HFF-Myc (cell line): ENCODE data around the gene KCNS1.

Experiments used
- DNase-seq: peaks from one replicate; pipeline ENCODE4 v3.0.0-alpha.2; 2011; ENCODE audit warnings: low read depth; ENCODE audit errors: extremely low read depth
- H3K4me3 ChIP-seq: replicated peaks from 2 replicates; pipeline ENCODE4 v1.5.1; 2011; ENCODE audit warnings: low read depth, mild to moderate bottlenecking, control low read depth, low read length
- TF ChIP-seq, protein P1 (sequence below): IDR thresholded peaks from 2 replicates; pipeline ENCODE4 v1.5.1; 2012; ENCODE audit warnings: mild to moderate bottlenecking, low read depth, low read length, control low read depth; ENCODE audit errors: missing control alignments

Gene KCNS1

DNA sequence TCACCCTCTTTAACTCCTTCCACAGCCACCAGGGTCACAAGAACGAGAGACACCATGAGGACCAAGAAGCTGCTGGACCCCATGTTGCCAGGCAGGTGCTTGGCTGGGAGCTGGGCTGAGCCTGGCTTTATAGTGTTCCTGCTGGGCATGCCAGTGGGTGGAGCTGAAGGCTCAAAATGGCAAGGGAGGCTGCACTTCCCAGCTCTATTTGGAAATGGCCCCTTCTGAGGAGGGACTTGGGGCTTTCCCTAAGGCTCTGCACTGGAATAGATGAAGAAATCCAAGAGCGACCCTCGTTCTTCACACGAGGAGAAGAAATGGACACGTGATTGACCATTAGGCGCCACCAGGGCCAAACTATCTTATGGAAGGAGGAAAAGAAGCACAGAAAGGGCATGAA lies 23.4 kb upstream of the KCNS1 start, which contains the start of gene WFDC12:
Gene WFDC12 (minus strand): TSS at position 101 of the 400 bp plus-strand sequence. CDS start 18 bp downstream, at position 83.
- no peak within 1 kb of the TSS for H3K4me3 ChIP-seq
- TF ChIP-seq, protein P1, sequence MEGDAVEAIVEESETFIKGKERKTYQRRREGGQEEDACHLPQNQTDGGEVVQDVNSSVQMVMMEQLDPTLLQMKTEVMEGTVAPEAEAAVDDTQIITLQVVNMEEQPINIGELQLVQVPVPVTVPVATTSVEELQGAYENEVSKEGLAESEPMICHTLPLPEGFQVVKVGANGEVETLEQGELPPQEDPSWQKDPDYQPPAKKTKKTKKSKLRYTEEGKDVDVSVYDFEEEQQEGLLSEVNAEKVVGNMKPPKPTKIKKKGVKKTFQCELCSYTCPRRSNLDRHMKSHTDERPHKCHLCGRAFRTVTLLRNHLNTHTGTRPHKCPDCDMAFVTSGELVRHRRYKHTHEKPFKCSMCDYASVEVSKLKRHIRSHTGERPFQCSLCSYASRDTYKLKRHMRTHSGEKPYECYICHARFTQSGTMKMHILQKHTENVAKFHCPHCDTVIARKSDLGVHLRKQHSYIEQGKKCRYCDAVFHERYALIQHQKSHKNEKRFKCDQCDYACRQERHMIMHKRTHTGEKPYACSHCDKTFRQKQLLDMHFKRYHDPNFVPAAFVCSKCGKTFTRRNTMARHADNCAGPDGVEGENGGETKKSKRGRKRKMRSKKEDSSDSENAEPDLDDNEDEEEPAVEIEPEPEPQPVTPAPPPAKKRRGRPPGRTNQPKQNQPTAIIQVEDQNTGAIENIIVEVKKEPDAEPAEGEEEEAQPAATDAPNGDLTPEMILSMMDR = no peak
- no peak for DNase-seq

DNA sequence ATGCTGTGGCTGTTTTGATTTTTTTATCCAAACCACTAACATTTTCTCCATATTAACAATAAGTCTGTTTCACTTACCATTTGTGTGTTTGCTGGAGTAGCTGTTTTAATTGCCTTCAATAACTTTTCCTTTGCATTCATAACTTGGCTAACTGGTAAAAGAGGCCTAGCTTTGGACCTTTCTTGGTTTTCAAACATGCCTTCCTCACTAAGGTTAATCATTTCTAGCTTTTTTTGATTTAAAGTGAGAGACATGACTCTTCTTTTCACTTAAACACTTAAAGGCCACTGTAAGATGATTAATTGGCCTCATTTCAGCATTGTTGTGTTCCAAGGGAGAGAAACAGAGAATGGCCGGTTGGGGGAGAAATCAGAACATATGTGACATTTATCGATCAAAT lies 20.5 kb upstream of the KCNS1 start:
- DNase-seq = no peak
- no peak overlapping the region for H3K4me3 ChIP-seq
- TF ChIP-seq, protein P1 = no peak

DNA sequence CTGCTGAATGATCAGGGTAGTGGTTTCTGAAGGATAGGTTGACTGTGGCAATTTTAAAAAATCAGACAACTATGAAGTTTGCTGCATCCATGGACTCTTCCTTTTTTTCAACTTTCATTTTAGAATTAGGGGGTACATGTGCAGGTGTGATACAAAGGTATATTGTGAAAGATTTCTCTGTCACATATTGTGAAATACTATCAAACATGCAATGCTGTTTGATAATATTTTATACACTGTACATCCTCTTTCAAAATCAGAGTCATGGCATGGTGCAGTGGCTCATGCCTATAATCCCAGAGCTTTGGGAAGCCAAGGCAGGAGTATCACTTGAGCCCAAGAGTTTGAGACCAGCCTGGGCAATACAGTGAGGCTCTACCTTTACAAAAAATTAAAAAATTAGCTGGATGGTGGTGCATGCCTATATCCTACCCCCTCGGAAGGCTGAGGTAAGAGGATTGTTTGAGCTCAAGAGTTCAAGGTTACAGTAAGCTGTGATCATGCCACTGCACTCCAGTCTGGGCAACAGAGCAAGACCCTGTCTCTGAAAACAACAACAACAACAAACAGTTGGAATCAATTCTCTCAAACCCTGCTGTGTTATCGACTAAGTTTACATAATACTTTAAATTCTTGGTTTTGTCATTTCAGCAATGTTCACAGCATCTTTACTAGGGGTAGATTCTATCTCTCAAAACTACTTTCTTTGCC lies 18.8 kb upstream of the KCNS1 start:
- DNase-seq = no peak
- TF ChIP-seq, protein P1 = no peak
- H3K4me3 ChIP-seq = no peak overlapping the region

DNA sequence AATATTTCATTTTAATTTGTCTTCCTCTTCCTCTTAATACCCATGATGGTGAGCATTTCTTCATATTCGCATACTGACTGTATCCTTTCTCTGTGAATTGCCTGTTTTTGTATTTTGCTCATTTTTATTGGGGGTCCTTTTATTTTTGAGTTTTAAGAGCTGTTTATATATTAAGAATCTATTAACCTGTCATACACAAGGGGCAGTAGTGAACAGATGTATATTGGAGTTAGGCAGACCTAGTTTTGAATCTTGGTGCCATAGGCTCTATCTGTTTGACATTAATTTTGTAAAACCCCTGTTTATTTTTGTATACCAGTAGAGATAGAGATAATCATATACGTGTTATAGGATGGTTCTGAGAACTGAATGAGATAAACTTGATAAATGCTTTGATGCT lies 17.1 kb upstream of the KCNS1 start:
- DNase-seq = no peak
- H3K4me3 ChIP-seq = no peak overlapping the region
- TF ChIP-seq, protein P1 = no peak

DNA sequence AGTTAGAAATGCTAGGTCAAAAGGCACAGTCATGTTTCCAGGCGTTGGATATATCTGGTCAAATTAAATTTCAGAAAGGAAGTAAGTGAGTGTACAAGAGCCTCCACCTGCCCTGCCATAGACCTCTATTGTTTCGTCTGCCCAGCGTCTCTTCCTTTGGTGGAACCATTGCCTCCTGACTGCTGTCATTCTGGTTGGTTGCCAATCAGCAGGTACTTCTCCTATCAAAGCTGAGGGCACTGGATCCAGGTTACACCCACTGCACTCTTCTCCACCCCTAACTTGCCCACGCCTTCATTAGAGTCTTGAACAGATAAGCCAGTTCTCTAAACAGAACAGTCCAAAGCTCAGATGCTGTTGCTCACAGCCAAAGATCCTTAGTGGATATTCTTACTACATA lies 16.7 kb upstream of the KCNS1 start:
- no peak for DNase-seq
- TF ChIP-seq, protein P1 = no peak
- no peak overlapping the region for H3K4me3 ChIP-seq

DNA sequence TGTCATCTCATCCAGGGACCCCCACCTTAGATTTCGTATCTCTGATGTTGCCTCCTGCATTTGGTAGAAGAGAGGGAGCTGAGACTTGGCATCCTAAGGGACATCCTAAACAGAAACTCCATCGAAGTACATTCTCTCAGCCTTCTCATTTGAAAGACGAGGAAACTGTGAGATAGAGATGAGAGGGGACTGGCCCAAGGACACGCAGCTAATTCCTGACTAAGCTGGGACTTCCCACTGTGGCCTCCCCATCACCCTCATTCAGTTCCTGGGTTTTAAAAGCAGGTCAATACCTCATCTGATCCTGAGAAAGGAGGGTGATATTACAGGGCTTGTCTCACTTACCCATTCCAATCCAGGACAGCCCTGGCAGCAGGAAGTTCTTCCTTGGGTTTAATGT lies 14.9 kb upstream of the KCNS1 start:
- no peak for DNase-seq
- no peak overlapping the region for H3K4me3 ChIP-seq
- TF ChIP-seq, protein P1 = no peak

DNA sequence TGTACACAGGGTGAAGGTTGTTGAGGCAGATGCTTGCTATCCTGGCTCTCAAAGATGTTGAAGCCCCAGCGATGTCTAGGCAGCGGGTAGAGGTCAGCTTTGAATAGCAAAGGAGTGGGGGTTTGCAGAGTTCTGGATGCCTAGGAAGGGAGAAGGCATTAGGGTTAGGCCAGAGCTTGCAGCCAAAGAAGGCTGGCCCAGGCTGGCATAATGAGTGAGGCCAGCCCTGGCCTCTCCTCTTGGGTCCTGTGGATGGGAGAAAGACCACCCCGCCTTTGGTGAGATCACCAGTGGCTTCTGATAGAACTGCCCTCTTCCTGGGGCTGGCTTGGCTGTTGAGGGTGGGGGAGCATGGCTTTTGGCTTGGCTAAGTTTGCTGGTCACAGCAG lies 14.5 kb upstream of the KCNS1 start:
- H3K4me3 ChIP-seq = no peak overlapping the region
- TF ChIP-seq, protein P1 = no peak
- DNase-seq = no peak
